AG04449 (cell line): ENCODE measurements around the gene FBXO31.

Source experiments
- CTCF ChIA-PET: fragments of 350-600 bp; formaldehyde crosslinking; extraction: SDS; loops from one replicate; lab custom pipeline; 2021; ENCODE audit warnings: antibody characterized with exemption; lab: Yijun Ruan, JAX
- POLR2A ChIA-PET: fragments of 400-600, 350-600 bp; formaldehyde crosslinking; extraction: SDS; loops from one replicate; lab custom pipeline; 2020; ENCODE audit warnings: antibody characterized with exemption, inconsistent platforms; lab: Yijun Ruan, JAX
- DNase-seq: peaks from one replicate; pipeline ENCODE4 v3.0.0-alpha.2; 2010; ENCODE audit warnings: low read depth, low spot score
- H3K4me3 ChIP-seq: 2 replicates; pipeline ENCODE4 v1.5.1; 2011; ENCODE audit warnings: low read depth, mild to moderate bottlenecking, control low read depth, low read length
- CTCF ChIP-seq: IDR thresholded peaks from one replicate; pipeline ENCODE4 v1.5.1; 2011; ENCODE audit warnings: mild to moderate bottlenecking, moderate library complexity, low read length, control low read depth, inconsistent platforms; ENCODE audit not compliant: insufficient read depth; ENCODE audit errors: missing control alignments

Gene FBXO31

GRCh38 chr16:87295259-87295658 lies 88.3 kb downstream of the FBXO31 start:
- POLR2A ChIA-PET, result no interaction called here
- CTCF ChIA-PET, result interaction anchor here (0.7 to 6.8 kb wide), 2 partner anchors 11 to 16 kb away, joined by 3 to 38 read pairs; no protein-coding TSS in a partner anchor
- no peak for DNase-seq
- TF ChIP-seq CTCF, result no peak
- no peak overlapping the region for H3K4me3 ChIP-seq

GRCh38 chr16:87293990-87294389 lies 89.6 kb downstream of the FBXO31 start:
- H3K4me3 ChIP-seq, result no peak overlapping the region
- DNase-seq, result no peak
- TF ChIP-seq CTCF, result no peak
- ChIA-PET POLR2A (no interaction called here), CTCF (interaction anchor here (2.4 kb wide), 1 partner anchor 16 kb away, joined by 5 read pairs; no protein-coding TSS in a partner anchor)

GRCh38 chr16:87291944-87292343 lies 91.6 kb downstream of the FBXO31 start:
- TF ChIP-seq CTCF, result no peak
- no peak overlapping the region for H3K4me3 ChIP-seq
- DNase-seq, result no peak
- ChIA-PET CTCF (interaction anchor here (1.1 to 5.0 kb wide), 4 partner anchors 9 to 18 kb away, joined by 3 to 49 read pairs (median 5); no protein-coding TSS in a partner anchor), POLR2A (no interaction called here)

- H3K4me3 ChIP-seq, result no peak overlapping the region
- CTCF ChIA-PET, result interaction anchor here (0.7 to 5.0 kb wide), 4 partner anchors 9 to 724 kb away, joined by 3 to 49 read pairs (median 8); no protein-coding TSS in a partner anchor
- DNase-seq, result peak; percentile 67
- no peak for TF ChIP-seq CTCF
- POLR2A ChIA-PET, result interaction anchor here (0.5 to 1.0 kb wide), 4 partner anchors 11 to 760 kb away, joined by 3 to 4 read pairs (median 3); partner anchors contain the start of gene FBXO31
Observed at GRCh38 chr16:87288753-87289362, 94.7 kb downstream of the FBXO31 start.

GRCh38 chr16:87286839-87287626 lies 96.5 kb downstream of the FBXO31 start:
- DNase-seq, result no peak
- H3K4me3 ChIP-seq, result no peak overlapping the region
- POLR2A ChIA-PET, result interaction anchor here (0.7 kb wide), 1 partner anchor 759 kb away, joined by 4 read pairs; no protein-coding TSS in a partner anchor
- TF ChIP-seq CTCF, result no peak
- CTCF ChIA-PET, result interaction anchor here (1.1 kb wide), 1 partner anchor 722 kb away, joined by 4 read pairs; no protein-coding TSS in a partner anchor

- ChIA-PET CTCF (interaction anchor here (1.0 to 9.6 kb wide), 7 partner anchors 9 to 719 kb away, joined by 3 to 120 read pairs (median 5); partner anchors contain the start of gene FOXC2), POLR2A (no interaction called here)
- H3K4me3 ChIP-seq, result no peak overlapping the region
- no peak for DNase-seq
- no peak for TF ChIP-seq CTCF
Observed at GRCh38 chr16:87284183-87284582, 99.4 kb downstream of the FBXO31 start.
